ENCODE measurements around the gene TMEM178B. TPM values are rescaled to one million over a fixed set of nuclear protein-coding genes. Genes with fewer than 3 reads are reported as not detected.

The TMEM178B gene
- total RNA-seq, 1 experiment from 2014 or later: not detected

GRCh38 chr7:141480953-141481352 is 407.1 kb downstream of the TMEM178B start:
- POLR2A ChIA-PET (ENCODE audit: unreplicated experiment): no interaction called here
- no peaks in the 10 kb centered on the region for H3K79me2 ChIP-seq (ENCODE audit: low read depth)
- H3K4me2 ChIP-seq: no peak overlapping the region
- no peak for DNase-seq
- H3K27ac ChIP-seq: no peak overlapping the region
- H2AFZ ChIP-seq: no peak overlapping the region
- H3K36me3 ChIP-seq (ENCODE audit: low read depth): no peaks in the 10 kb centered on the region
- no peaks in the 10 kb centered on the region for H3F3A ChIP-seq (ENCODE audit: insufficient read depth, low read depth)
- H3K4me3 ChIP-seq: no peak overlapping the region
- intact Hi-C loops (cut with micrococcal nuclease; ENCODE audit: unreplicated experiment): no loop called here
- BruUV-seq (replicated peaks): no TSS peak
- TF ChIP-seq CTCF (conservative IDR thresholded peaks at IDR 0.05): no peak
- TF ChIP-seq EZH2 (IDR thresholded peaks at IDR 0.05; ENCODE audit: low read depth): no peak
- no peaks in the 10 kb centered on the region for H3K9me3 ChIP-seq (ENCODE audit: insufficient read depth, low read depth)
- H4K20me1 ChIP-seq (ENCODE audit: insufficient read depth): no peaks in the 10 kb centered on the region
- CTCF ChIA-PET: no interaction called here
- H3K9me2 ChIP-seq (ENCODE audit: insufficient read depth): no peaks in the 10 kb centered on the region; the same call in 1 of the 2 replicates
- peaks cover 90% of the 10 kb centered on the region for H3K27me3 ChIP-seq (ENCODE audit: insufficient read depth, low read depth)
- no peaks in the 10 kb centered on the region for H3K4me1 ChIP-seq (replicated peaks; ENCODE audit: insufficient read depth)

GRCh38 chr7:141481971-141482370 is 408.1 kb downstream of the TMEM178B start:
- Histone ChIP-seq H4K20me1 (ENCODE audit: insufficient read depth) (no peaks in the 10 kb centered on the region), H3K4me1 (replicated peaks; ENCODE audit: insufficient read depth) (no peaks in the 10 kb centered on the region), H3K9me2 (ENCODE audit: insufficient read depth) (no peaks in the 10 kb centered on the region; the same call in 1 of the 2 replicates), H3F3A (ENCODE audit: insufficient read depth, low read depth) (no peaks in the 10 kb centered on the region), H3K27ac (no peak overlapping the region), H3K79me2 (ENCODE audit: low read depth) (no peaks in the 10 kb centered on the region), H3K4me3 (no peak overlapping the region), H3K9me3 (ENCODE audit: insufficient read depth, low read depth) (no peaks in the 10 kb centered on the region), H3K4me2 (no peak overlapping the region), H3K27me3 (ENCODE audit: insufficient read depth, low read depth) (peaks cover 88% of the 10 kb centered on the region), H3K36me3 (ENCODE audit: low read depth) (no peaks in the 10 kb centered on the region), H2AFZ (no peak overlapping the region)
- intact Hi-C loops (cut with micrococcal nuclease; ENCODE audit: unreplicated experiment): no loop called here
- ChIA-PET CTCF (no interaction called here), POLR2A (ENCODE audit: unreplicated experiment) (no interaction called here)
- no peak for DNase-seq
- TF ChIP-seq CTCF (conservative IDR thresholded peaks at IDR 0.05) (no peak), EZH2 (IDR thresholded peaks at IDR 0.05; ENCODE audit: low read depth) (no peak)
- no TSS peak for BruUV-seq (replicated peaks)

DNA sequence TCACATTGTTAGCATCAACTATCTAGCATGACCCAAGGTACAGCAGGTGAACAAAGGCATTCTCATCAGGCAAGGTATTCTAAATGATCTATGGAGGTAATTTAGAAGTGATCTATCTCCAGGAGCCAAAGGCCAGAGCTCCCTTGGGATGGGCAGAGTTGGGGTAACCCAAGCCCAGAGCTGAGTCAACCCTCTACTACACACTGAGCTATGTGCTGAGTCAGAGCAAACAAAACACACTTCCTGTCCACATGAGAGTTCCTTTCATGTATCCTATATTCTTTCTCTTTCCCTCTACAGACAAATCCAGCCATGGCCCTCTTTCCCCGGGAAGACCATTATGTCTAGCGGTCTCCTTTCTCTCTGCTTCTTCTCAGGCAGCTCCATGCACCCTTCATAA is 409.2 kb downstream of the TMEM178B start:
- Histone ChIP-seq H3F3A (ENCODE audit: insufficient read depth, low read depth) (no peaks in the 10 kb centered on the region), H3K27ac (no peak overlapping the region), H2AFZ (no peak overlapping the region), H3K4me1 (replicated peaks; ENCODE audit: insufficient read depth) (no peaks in the 10 kb centered on the region), H3K9me3 (ENCODE audit: insufficient read depth, low read depth) (no peaks in the 10 kb centered on the region), H3K36me3 (ENCODE audit: low read depth) (no peaks in the 10 kb centered on the region), H3K4me3 (no peak overlapping the region), H3K9me2 (ENCODE audit: insufficient read depth) (no peaks in the 10 kb centered on the region), H3K4me2 (no peak overlapping the region), H4K20me1 (ENCODE audit: insufficient read depth) (no peaks in the 10 kb centered on the region), H3K27me3 (ENCODE audit: insufficient read depth, low read depth) (peaks cover 86% of the 10 kb centered on the region), H3K79me2 (ENCODE audit: low read depth) (no peaks in the 10 kb centered on the region)
- no peak for DNase-seq
- intact Hi-C loops (cut with micrococcal nuclease; ENCODE audit: unreplicated experiment): no loop called here
- ChIA-PET CTCF (no interaction called here), POLR2A (ENCODE audit: unreplicated experiment) (no interaction called here)
- no TSS peak for BruUV-seq (replicated peaks)
- TF ChIP-seq CTCF (conservative IDR thresholded peaks at IDR 0.05): no peak
- TF ChIP-seq EZH2 (IDR thresholded peaks at IDR 0.05; ENCODE audit: low read depth): no peak

All from PC-9 (cell line).